Neural cell (in vitro differentiated cells): Measurements from ENCODE around the gene PTPRT. TPM values are rescaled to one million over a fixed set of nuclear protein-coding genes. Genes with fewer than 3 reads are reported as not detected.

Experiments
- H2AFZ ChIP-seq: fragments of 200-600, 300-800 bp; sonication (generic), shearing (Covaris generic); 2 replicates; pipeline ENCODE4 v1.6.0; 2014; ENCODE audit warnings: low read depth, mild to moderate bottlenecking, antibody characterized with exemption, low read length, moderate library complexity
- H3F3A ChIP-seq: fragments of 200-600 bp; shearing (Covaris generic); 2 replicates; pipeline ENCODE4 v1.6.1; 2016; ENCODE audit warnings: mild to moderate bottlenecking, moderate library complexity, mixed read lengths, antibody characterized with exemption, low read length; ENCODE audit not compliant: insufficient read depth, poor library complexity, severe bottlenecking
- H3K27ac ChIP-seq: fragments of 200-600, 300-800 bp; sonication (generic), shearing (Covaris generic); 2 replicates; pipeline ENCODE4 v1.5.1; 2014; ENCODE audit warnings: mild to moderate bottlenecking, low read length, moderate library complexity
- H3K27me3 ChIP-seq: fragments of 300-800, 200-600 bp; sonication (generic), shearing (Covaris generic); 2 replicates; pipeline ENCODE4 v1.6.0; 2014; ENCODE audit warnings: mild to moderate bottlenecking, low read depth, low read length, moderate library complexity; ENCODE audit not compliant: insufficient read depth
- H3K36me3 ChIP-seq: fragments of 300-800, 200-600 bp; sonication (generic), shearing (Covaris generic); 2 replicates; pipeline ENCODE4 v1.5.1; 2014; ENCODE audit warnings: mild to moderate bottlenecking, antibody characterized with exemption, low read length, moderate library complexity; ENCODE audit not compliant: insufficient read depth
- H3K4me2 ChIP-seq: fragments of 300-800, 200-600 bp; sonication (generic), shearing (Covaris generic); 2 replicates; pipeline ENCODE4 v1.6.0; 2014; ENCODE audit warnings: mild to moderate bottlenecking, low read length
- H3K4me3 ChIP-seq: fragments of 300-800, 200-600 bp; sonication (generic), shearing (Covaris generic); 2 replicates; pipeline ENCODE4 v1.5.1; 2014; ENCODE audit warnings: mild to moderate bottlenecking, low read length, moderate library complexity
- H3K79me2 ChIP-seq: fragments of 200-600 bp; shearing (Covaris generic); replicated peaks from 2 replicates; pipeline ENCODE4 v1.6.0; 2014; ENCODE audit warnings: mild to moderate bottlenecking, low read length, moderate library complexity; ENCODE audit not compliant: insufficient read depth
- H3K9ac ChIP-seq: fragments of 300-800, 200-600 bp; sonication (generic), shearing (Covaris generic); 2 replicates; pipeline ENCODE4 v1.6.1; 2016; ENCODE audit warnings: mild to moderate bottlenecking, low read length, mixed read lengths
- H3K9me2 ChIP-seq: fragments of 200-600 bp; shearing (Covaris generic); 2 replicates; pipeline ENCODE4 v1.6.1; 2016; ENCODE audit warnings: mild to moderate bottlenecking, low read length, mixed read lengths; ENCODE audit not compliant: insufficient read depth
- H3K9me3 ChIP-seq: fragments of 200-600, 300-800 bp; sonication (generic), shearing (Covaris generic); 2 replicates; pipeline ENCODE4 v1.6.1; 2016; ENCODE audit warnings: mild to moderate bottlenecking, mixed run types, low read length, moderate library complexity, mixed read lengths
- H4K20me1 ChIP-seq: fragments of 200-600 bp; shearing (Covaris generic); 2 replicates; pipeline ENCODE4 v1.6.1; 2016; ENCODE audit warnings: mild to moderate bottlenecking, mixed run types; ENCODE audit not compliant: insufficient read depth
- CTCF ChIP-seq: fragments of 450-650 bp; IDR thresholded peaks from 2 replicates; pipeline ENCODE4 v1.5.1; 2014; ENCODE audit warnings: antibody characterized with exemption, mild to moderate bottlenecking, moderate library complexity; ENCODE audit not compliant: poor library complexity, severe bottlenecking
- EP300 ChIP-seq: fragments of 450-650 bp; conservative IDR thresholded peaks from 2 replicates; pipeline ENCODE4 v1.6.1; 2014; ENCODE audit warnings: antibody characterized with exemption, mild to moderate bottlenecking, moderate library complexity; ENCODE audit not compliant: poor library complexity, severe bottlenecking
- EZH2 ChIP-seq: fragments of 200-600, 300-800 bp; shearing (Covaris generic), sonication (generic); IDR thresholded peaks from 2 replicates; pipeline ENCODE4 v1.6.1; 2014; ENCODE audit warnings: antibody characterized with exemption, low read length, borderline replicate concordance, mild to moderate bottlenecking; ENCODE audit not compliant: insufficient read depth, poor library complexity, severe bottlenecking
- MXI1 ChIP-seq: fragments of 450-650 bp; conservative IDR thresholded peaks from 2 replicates; pipeline ENCODE4 v1.6.1; 2014; ENCODE audit warnings: antibody characterized with exemption, mild to moderate bottlenecking; ENCODE audit not compliant: poor library complexity, severe bottlenecking
- POLR2AphosphoS5 ChIP-seq: IDR thresholded peaks from 2 replicates; pipeline ENCODE4 v1.6.1; 2012
- RAD21 ChIP-seq: fragments of 450-650 bp; conservative IDR thresholded peaks from 2 replicates; pipeline ENCODE4 v1.6.1; 2014; ENCODE audit warnings: antibody characterized with exemption, mild to moderate bottlenecking, moderate library complexity
- REST ChIP-seq: IDR thresholded peaks from 2 replicates; pipeline ENCODE4 v1.6.1; 2012; ENCODE audit warnings: borderline replicate concordance
- SMC3 ChIP-seq: fragments of 450-650 bp; conservative IDR thresholded peaks from 2 replicates; pipeline ENCODE4 v1.6.1; 2014; ENCODE audit warnings: antibody characterized with exemption, mild to moderate bottlenecking, moderate library complexity; ENCODE audit not compliant: poor library complexity
- TAF1 ChIP-seq: IDR thresholded peaks from 2 replicates; pipeline ENCODE4 v1.6.1; 2012; ENCODE audit warnings: low read depth
- polyA plus RNA-seq: library from polyadenylated mRNA; depleted of rRNA; stranded (reverse); fragments of >200 nt; gene quantifications from 2 replicates; pipeline ENCODE4 v1.2.3, GENCODE V29; 2014

Gene PTPRT
- polyA plus RNA-seq, 1 donor from 2014 or later: 9.2 TPM

DNA sequence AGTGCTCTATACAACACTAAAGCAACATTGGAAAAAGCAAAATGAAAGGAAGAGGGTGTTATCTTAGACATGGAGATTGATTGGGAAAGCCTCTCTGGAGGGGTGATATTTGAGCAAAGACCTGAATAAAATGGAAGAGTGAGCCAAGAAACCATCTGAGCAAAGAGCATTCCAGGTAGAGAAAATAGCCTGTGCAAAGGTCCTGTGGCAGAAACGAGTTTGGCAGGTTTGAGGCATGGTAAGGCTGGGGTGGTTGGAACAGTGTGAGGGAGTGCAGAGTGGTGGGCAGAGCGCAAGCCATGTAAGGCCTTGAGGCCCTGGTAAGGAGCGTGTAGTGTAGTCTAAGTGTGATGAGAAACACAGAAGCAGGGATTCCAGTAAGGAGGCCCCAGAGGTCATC, 40.0 kb upstream of the PTPRT start:
- Histone ChIP-seq H3K9me2 (no peaks in the 10 kb centered on the region), H2AFZ (no peak overlapping the region), H3K9me3 (no peaks in the 10 kb centered on the region), H3K4me3 (no peak overlapping the region), H3K79me2 (no peaks in the 10 kb centered on the region), H3K27me3 (no peaks in the 10 kb centered on the region), H4K20me1 (no peaks in the 10 kb centered on the region), H3K27ac (no peak overlapping the region), H3K36me3 (no peaks in the 10 kb centered on the region), H3K4me2 (no peak overlapping the region), H3F3A (no peaks in the 10 kb centered on the region), H3K9ac (no peak overlapping the region)
- no peak for TF ChIP-seq EZH2
- no peak for TF ChIP-seq SMC3
- no peak for TF ChIP-seq EP300
- no peak for TF ChIP-seq POLR2AphosphoS5

DNA sequence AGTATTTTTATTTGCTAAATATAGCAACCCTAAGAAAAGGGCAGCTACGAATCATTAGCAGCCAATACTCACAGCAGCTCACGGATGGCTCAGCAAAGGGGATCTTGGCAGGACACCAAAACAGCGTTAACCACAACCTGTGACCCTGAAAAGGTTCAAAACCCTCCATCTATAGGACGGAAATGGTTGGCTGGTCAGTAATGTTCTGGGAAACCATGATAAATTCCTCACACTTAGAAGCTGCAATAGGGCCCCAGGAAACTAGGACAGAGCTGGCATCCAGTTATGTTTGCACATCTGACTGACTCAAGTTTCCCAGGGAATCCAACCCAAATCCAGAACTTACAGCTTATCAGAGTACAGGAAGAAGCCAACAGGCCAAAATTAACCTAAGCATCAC, 30.9 kb upstream of the PTPRT start:
- Histone ChIP-seq H3K9me3 (no peaks in the 10 kb centered on the region), H4K20me1 (no peaks in the 10 kb centered on the region), H3K4me2 (no peak overlapping the region), H3K36me3 (no peaks in the 10 kb centered on the region), H2AFZ (no peak overlapping the region), H3K79me2 (no peaks in the 10 kb centered on the region), H3F3A (no peaks in the 10 kb centered on the region), H3K27ac (no peak overlapping the region), H3K9me2 (no peaks in the 10 kb centered on the region), H3K27me3 (no peaks in the 10 kb centered on the region), H3K4me3 (no peak overlapping the region), H3K9ac (no peak overlapping the region)
- TF ChIP-seq EP300 (no peak), CTCF (no peak), EZH2 (no peak), REST (no peak), RAD21 (no peak), SMC3 (no peak), MXI1 (no peak), POLR2AphosphoS5 (no peak), TAF1 (no peak)

DNA sequence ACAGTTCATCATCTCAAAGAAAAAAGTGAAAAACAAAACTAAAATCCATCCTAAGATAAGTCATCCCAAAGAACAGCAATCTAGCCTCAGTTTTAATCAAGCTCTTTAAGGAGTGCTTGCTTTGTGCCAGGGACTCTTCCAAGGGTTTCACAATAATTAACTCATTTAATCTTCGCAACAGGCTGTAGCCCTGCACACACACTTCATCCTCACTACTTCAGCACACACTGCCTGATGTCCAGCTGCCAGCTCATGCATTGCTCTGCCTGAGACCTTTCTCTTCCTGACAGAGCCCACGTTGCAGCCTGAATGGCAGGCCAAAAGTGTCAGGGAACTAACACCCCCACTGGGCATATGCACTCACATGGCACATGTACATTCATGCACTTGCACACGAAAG, 21.2 kb upstream of the PTPRT start:
- H3K79me2 ChIP-seq: no peaks in the 10 kb centered on the region
- H4K20me1 ChIP-seq: no peaks in the 10 kb centered on the region
- H3K9me2 ChIP-seq: no peaks in the 10 kb centered on the region
- no peak overlapping the region for H3K9ac ChIP-seq
- H3K27me3 ChIP-seq: no peaks in the 10 kb centered on the region
- H3K4me2 ChIP-seq: no peak overlapping the region
- no peaks in the 10 kb centered on the region for H3F3A ChIP-seq
- no peak overlapping the region for H3K27ac ChIP-seq
- H2AFZ ChIP-seq: no peak overlapping the region
- H3K4me3 ChIP-seq: no peak overlapping the region
- no peaks in the 10 kb centered on the region for H3K9me3 ChIP-seq
- H3K36me3 ChIP-seq: no peaks in the 10 kb centered on the region
- TF ChIP-seq TAF1 (no peak), SMC3 (no peak), MXI1 (no peak), CTCF (no peak), EZH2 (no peak), POLR2AphosphoS5 (no peak), REST (no peak), RAD21 (no peak), EP300 (no peak)
